Measurements from ENCODE around the gene BRF1.
"Not testable (repeated sequence)": the region's sequence is repeated elsewhere in the genome, so short reads cannot be mapped to it uniquely, and the experiment has no call there.

The BRF1 gene

DNA sequence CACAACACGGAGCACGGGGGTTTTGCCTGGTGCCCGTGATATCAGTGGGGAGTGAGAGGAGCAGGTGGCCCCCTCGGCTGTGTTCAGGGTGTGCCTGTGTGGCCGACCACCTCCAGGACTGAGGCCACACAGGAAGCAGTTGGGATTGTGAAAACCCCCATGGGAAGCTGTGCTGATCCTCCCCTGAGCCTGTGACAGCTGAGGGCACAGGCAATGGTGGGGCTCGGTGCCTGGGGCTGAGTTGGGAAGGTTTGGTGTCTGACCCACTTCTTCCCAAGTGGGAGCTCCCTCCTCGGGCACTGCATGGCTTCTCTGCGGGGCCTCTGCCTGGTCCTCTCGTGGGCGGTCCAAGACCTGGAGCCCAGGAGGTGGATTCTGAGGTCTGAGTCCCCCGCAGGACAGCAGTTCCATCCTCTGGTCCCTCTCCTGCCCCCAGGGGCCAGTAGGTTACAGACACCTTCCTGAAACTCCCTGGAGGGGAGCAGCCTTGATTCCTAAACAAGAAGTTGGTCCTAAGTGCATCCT lies 31.6 kb upstream of the BRF1 start:
- DNase-seq (ENCODE audit: low read depth), result no peak

DNA sequence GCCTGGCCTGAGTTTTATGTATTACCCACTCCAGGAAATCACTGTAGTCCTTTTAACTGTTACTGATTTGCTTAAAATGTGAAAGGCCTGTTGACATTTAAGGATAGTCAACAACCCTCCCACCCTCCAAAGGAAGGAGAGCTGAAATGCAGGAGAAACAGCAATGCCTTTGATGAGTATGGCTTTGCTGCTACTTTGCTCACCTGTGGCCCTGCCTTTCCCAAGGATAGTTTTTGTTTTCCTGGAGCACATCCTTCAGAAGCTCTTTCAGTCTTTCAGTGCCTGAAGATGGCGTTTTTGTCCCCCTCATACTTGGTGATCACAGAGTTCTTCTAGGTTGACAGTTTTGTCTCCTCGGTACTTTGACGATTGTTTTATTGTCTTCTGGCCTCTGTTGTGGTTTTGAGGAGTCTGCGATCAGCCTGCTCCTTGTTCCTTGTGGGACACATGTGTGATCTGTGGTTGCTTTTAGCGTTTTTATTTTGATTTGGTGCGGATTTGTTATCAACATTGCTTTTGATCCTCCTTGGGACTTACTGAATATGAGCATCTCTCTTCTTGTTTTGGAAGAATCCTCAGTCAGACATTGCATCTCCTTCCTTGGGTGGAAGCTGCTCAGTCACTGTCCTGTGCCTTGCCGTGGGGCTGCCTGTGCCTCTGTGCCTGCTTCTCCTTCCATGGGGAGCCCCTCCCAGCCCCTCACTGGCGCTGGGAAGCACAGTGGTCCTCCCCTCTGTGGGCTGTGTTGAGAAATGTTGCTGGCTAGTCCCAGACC lies 31.0 kb upstream of the BRF1 start:
- DNase-seq (ENCODE audit: low read depth), result no peak

- DNase-seq (ENCODE audit: low read depth), result no peak
Measured at GRCh38 chr14:105330491-105330895, 29.7 kb upstream of the BRF1 start.

- no peak for DNase-seq (ENCODE audit: low read depth)
Measured at GRCh38 chr14:105329411-105330150, 28.8 kb upstream of the BRF1 start.

DNA sequence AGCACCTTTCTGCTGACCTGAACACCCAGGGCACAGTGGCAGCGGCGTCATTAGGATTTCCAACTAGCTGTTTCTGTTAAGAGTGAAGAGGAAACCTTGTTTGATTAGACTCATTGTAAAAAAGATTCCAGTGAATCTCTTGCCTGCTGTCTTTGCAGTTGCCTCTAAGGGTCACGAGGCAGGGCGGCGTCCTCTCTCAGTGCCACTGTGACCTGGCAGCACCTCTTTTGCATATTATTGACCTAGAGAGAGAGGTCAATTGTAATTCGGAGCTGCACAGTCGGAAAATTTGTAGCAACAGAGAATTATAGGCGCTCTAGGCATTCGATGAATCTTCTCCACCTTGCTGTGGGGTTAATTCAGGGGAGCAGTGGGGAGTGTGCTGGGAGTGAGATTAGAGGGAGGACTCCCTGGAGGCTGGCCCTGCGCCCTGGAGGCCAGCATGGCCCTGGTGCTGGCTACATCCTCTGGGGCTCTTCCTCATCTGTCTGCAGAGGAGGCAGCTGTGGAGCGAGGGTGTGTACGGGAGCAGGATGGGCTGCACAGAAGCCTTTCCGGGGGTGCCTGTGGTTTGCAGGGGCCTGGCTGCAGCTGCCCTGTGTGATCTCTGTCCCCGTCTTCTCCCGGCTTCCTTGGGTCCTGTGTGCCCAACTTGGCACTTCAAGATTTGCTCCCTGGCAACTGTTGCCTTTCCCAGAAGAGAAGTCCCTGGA lies 28.0 kb upstream of the BRF1 start:
- no peak for DNase-seq (ENCODE audit: low read depth)

GRCh38 chr14:105328070-105328677 lies 27.4 kb upstream of the BRF1 start:
- DNase-seq (ENCODE audit: low read depth), result no peak

DNA sequence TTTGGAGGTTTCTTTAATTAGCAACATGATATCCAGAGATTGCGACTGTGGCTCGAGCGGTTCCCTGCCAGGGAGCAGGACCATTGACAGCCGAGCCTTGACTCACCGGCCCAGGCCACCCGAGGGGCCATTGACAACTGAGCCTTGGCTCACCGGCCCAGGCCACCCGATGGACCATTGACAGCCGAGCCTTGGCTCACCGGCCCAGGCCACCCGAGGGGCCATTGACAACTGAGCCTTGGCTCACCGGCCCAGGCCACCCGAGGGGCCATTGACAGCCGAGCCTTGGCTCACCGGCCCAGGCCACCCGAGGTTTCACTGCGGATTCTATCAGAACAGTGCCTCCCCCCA lies 26.9 kb upstream of the BRF1 start:
- DNase-seq (ENCODE audit: low read depth), result not testable (repeated sequence)

GRCh38 chr14:105326891-105327694 lies 26.3 kb upstream of the BRF1 start:
- DNase-seq (ENCODE audit: low read depth), result no peak

DNA sequence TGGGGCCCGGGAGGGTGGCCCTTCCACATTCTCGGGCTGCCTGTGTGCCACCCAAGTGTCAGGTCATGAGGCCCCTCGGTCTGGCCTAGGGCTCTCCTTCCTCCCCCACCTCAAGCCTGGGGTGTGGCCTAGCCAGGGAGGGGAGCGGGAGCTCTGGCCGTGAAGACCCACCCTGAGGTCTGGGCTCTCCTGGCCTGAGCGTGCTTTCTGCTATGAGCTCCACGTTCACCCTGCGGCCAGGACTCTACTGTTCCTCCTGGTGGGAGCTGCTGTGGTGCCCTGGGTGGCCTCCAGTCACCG lies 25.7 kb upstream of the BRF1 start:
- no peak for DNase-seq (ENCODE audit: low read depth)

GRCh38 chr14:105325716-105326567 lies 25.1 kb upstream of the BRF1 start:
- no peak for DNase-seq (ENCODE audit: low read depth)

- no peak for DNase-seq (ENCODE audit: low read depth)
Measured at GRCh38 chr14:105325303-105325702, 24.5 kb upstream of the BRF1 start.

GRCh38 chr14:105324871-105325270 lies 24.1 kb upstream of the BRF1 start:
- DNase-seq (ENCODE audit: low read depth), result no peak

DNA sequence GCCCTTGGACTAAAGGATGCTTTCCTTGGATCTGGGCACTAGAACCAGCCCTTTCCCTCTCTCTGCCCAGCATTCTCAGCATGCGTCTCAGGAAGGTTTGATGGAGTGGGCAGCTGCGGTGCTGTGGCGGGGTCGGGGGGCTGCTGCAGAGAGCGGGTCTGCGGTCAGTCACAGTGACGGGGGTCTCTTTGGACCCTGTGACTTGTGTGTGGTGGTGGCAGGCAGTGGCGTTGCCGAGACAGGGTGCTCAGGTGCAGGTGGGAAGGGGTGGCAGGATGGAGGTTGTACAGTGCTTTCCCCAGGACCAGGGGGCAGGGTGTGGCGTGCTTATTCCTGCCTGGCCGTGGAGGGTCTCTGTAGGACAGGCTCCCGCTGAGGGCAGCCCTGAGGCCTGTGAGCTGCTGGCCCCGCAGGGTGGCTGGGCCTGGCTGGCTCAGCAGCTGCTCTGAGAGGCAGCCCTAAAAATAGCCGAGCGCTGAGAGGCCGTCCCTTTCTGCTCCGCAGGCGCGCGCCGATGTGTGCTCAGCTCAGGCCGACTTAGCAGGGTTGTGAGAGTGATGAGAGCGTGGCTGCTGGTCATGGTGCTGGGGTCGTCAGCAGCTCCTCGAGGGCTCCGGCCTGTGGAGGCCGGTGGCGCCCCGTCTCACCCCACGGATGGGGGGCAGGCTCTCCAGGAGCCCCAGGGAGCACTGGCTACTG lies 23.4 kb upstream of the BRF1 start:
- DNase-seq (ENCODE audit: low read depth), result no peak

GRCh38 chr14:105323663-105324062 lies 22.9 kb upstream of the BRF1 start:
- DNase-seq (ENCODE audit: low read depth), result no peak

- no peak for DNase-seq (ENCODE audit: low read depth)
Measured at GRCh38 chr14:105322791-105323556, 22.2 kb upstream of the BRF1 start.

- DNase-seq (ENCODE audit: low read depth), result no peak
Measured at GRCh38 chr14:105317546-105317945, 16.7 kb upstream of the BRF1 start.

DNA sequence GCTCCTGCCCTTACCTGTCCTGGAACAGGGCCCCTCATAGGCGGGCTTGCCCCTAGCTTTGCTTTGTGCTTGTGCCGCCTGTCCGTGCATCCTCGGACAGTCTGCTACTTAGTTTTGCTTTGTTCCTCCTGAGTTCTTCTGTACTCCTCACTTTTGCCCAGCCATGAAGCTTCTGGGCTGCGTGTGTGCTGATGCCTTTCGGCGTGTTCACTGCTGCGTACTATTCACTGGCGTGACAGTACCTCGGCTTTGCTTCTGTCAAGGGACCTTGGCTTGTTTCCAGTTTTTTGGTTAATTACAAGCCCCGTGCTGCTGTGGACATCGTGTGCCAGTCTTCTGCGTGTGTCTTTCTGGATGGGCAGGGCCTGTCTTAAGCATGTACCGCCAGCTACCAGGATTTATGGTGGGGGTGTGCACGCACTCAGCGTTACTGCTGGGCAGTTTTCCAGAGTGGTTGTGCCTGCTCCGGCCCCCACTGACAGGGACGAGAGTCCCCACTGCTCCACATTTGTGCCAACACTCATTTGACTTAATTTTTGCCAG lies 16.2 kb upstream of the BRF1 start:
- no peak for DNase-seq (ENCODE audit: low read depth)

GRCh38 chr14:105316577-105316941 lies 15.8 kb upstream of the BRF1 start:
- DNase-seq (ENCODE audit: low read depth), result no peak

- DNase-seq (ENCODE audit: low read depth), result no peak
Measured at GRCh38 chr14:105315941-105316576, 15.3 kb upstream of the BRF1 start.
